Mesenchymal stem cell (in vitro differentiated cells and primary cell): Measurements from ENCODE around the gene MPI.
A peak's percentile ranks its signal among the peaks of the same experiment; 100 is the strongest.

Experiments
- DNase-seq: peaks from one replicate; pipeline ENCODE4 v3.0.0-alpha.2; 2013
- H2AFZ ChIP-seq: one replicate; pipeline ENCODE4 v1.6.1; 2013; ENCODE audit warnings: low read depth, mild to moderate bottlenecking, control low read depth, inconsistent platforms, low read length, moderate library complexity
- H2AK5ac ChIP-seq: 2 replicates; pipeline ENCODE4 v1.6.1; 2013; ENCODE audit warnings: low read length, moderate library complexity, mild to moderate bottlenecking, inconsistent platforms; ENCODE audit not compliant: severe bottlenecking
- H2BK120ac ChIP-seq: one replicate; pipeline ENCODE4 v1.6.1; 2013; ENCODE audit warnings: low read depth, mild to moderate bottlenecking, inconsistent platforms, low read length, moderate library complexity
- H2BK12ac ChIP-seq, 2 experiments: one replicate each; pipeline ENCODE4 v1.6.1; 2013; ENCODE audit warnings: inconsistent platforms in 2 of 2, low read length in 2 of 2, mild to moderate bottlenecking in 2 of 2, moderate library complexity in 2 of 2, control low read depth in 1 of 2
- H2BK15ac ChIP-seq: one replicate; pipeline ENCODE4 v1.6.1; 2013; ENCODE audit warnings: mild to moderate bottlenecking, low read depth, inconsistent platforms; ENCODE audit not compliant: poor library complexity, severe bottlenecking
- H2BK5ac ChIP-seq: 2 replicates; pipeline ENCODE4 v1.6.1; 2013; ENCODE audit warnings: low read depth, mild to moderate bottlenecking, low read length, control low read depth, inconsistent platforms; ENCODE audit not compliant: poor library complexity, severe bottlenecking
- H3K14ac ChIP-seq, 2 experiments: one replicate each; pipeline ENCODE4 v1.6.1; 2013; ENCODE audit warnings: inconsistent platforms in 2 of 2, low read length in 2 of 2, control low read depth in 1 of 2, mild to moderate bottlenecking in 1 of 2, moderate library complexity in 1 of 2
- H3K18ac ChIP-seq, 2 experiments: one replicate each; pipeline ENCODE4 v1.6.1; 2013; ENCODE audit warnings: inconsistent platforms in 2 of 2, low read length in 2 of 2, control low read depth in 1 of 2, low read depth in 1 of 2, mild to moderate bottlenecking in 1 of 2
- H3K23ac ChIP-seq, 2 experiments: one replicate each; pipeline ENCODE4 v1.6.1; 2013; ENCODE audit warnings: inconsistent platforms in 2 of 2, low read length in 2 of 2, mild to moderate bottlenecking in 2 of 2, moderate library complexity in 2 of 2, control low read depth in 1 of 2
- H3K27ac ChIP-seq: 2 replicates; pipeline ENCODE4 v1.5.1; 2013; ENCODE audit warnings: mild to moderate bottlenecking, moderate library complexity, low read length, control low read depth, inconsistent platforms; ENCODE audit not compliant: poor library complexity, severe bottlenecking
- H3K27me3 ChIP-seq, 2 experiments: 2 replicates each; pipeline versions ENCODE4 v1.6.1 to v1.7.0; 2013; ENCODE audit warnings: low read length in 2 of 2, mild to moderate bottlenecking in 2 of 2, moderate library complexity in 2 of 2, control low read depth in 1 of 2, inconsistent platforms in 1 of 2; ENCODE audit not compliant: control insufficient read depth in 1 of 2, insufficient read depth in 1 of 2
- H3K36me3 ChIP-seq, 2 experiments: 2 replicates each; pipeline versions ENCODE4 v1.6.1 to v1.7.0; 2013; ENCODE audit warnings: low read length in 2 of 2, control low read depth in 1 of 2, inconsistent platforms in 1 of 2, low read depth in 1 of 2, mild to moderate bottlenecking in 1 of 2; ENCODE audit not compliant: insufficient read depth in 2 of 2, control insufficient read depth in 1 of 2
- H3K4ac ChIP-seq, 2 experiments: one replicate each; pipeline ENCODE4 v1.6.1; 2013; ENCODE audit warnings: inconsistent platforms in 2 of 2, low read length in 2 of 2, mild to moderate bottlenecking in 2 of 2, moderate library complexity in 2 of 2, control low read depth in 1 of 2, low read depth in 1 of 2
- H3K4me1 ChIP-seq: 2 replicates; pipeline ENCODE4 v1.6.1; 2013; ENCODE audit warnings: low read depth, low read length, control low read depth; ENCODE audit not compliant: control insufficient read depth, insufficient read depth
- H3K4me2 ChIP-seq: 2 replicates; pipeline ENCODE4 v1.6.1; 2013; ENCODE audit warnings: low read length, mild to moderate bottlenecking, inconsistent platforms; ENCODE audit not compliant: poor library complexity, severe bottlenecking
- H3K4me3 ChIP-seq, 2 experiments: 2 replicates each; pipeline versions ENCODE4 v1.5.1 to v1.7.0; 2013; ENCODE audit warnings: low read length in 2 of 2, mild to moderate bottlenecking in 2 of 2, control low read depth in 1 of 2, low read depth in 1 of 2; ENCODE audit not compliant: insufficient read depth in 1 of 2
- H3K79me1 ChIP-seq: replicated peaks from 2 replicates; pipeline ENCODE4 v1.6.1; 2013; ENCODE audit warnings: mild to moderate bottlenecking, control low read depth, low read length, inconsistent platforms; ENCODE audit not compliant: poor library complexity, severe bottlenecking
- H3K9ac ChIP-seq: 2 replicates; pipeline ENCODE4 v1.7.0; 2013; ENCODE audit warnings: mild to moderate bottlenecking, low read length, moderate library complexity
- H3K9me3 ChIP-seq: 2 replicates; pipeline ENCODE4 v1.7.0; 2013; ENCODE audit warnings: mild to moderate bottlenecking, low read length; ENCODE audit not compliant: control insufficient read depth
- H4K8ac ChIP-seq: one replicate; pipeline ENCODE4 v1.6.1; 2013; ENCODE audit warnings: inconsistent platforms, mild to moderate bottlenecking, low read length, moderate library complexity
- H4K91ac ChIP-seq: one replicate; pipeline ENCODE4 v1.6.1; 2013; ENCODE audit warnings: mild to moderate bottlenecking, low read length, inconsistent platforms
- WGBS: methylation state at CpG from one replicate; pipeline ENCODE4 v1.1.7; 2013; ENCODE audit warnings: mixed read lengths; 5-methylcytosine and 5-hydroxymethylcytosine counted together

MPI gene

DNA sequence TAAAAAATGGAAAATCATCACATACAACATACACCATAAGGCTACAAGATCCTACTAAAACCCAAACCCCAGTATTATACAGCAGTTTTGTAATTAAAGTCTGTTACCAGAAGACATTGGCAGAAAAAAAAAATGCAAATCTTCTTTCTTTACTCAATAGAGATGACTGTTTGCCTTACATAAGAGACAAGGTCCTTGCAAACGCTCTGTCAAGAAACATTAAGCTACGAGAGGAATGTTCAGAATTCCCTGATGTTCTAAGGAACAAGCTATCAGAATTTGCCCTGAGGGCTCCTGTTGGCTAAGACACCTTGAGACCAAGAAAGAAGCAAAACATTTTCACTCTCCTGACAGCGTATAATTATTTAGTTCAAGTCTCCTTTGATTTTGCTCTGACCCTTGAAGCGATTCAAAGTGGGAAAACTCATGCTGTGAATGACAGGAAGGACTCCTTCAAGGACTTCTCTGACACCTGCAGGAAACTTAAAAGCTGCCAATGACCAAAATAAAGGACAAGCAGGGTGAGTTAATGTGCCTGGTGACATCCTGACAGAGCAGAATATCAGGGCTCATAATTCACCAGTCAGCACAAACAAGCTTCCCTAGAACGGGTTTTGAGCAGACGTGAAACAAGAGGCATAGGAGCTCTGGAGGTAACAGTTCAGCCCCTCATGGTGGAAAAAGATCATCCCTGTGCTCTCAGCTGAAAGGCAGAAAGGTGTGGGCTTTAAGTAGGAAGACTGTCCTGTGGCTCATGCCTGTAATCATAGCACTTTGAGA lies 19.2 kb upstream of the MPI start:
- WGBS = 64% methylated on average over 6 of the region's 6 CpGs
- no peak overlapping the region for H2AFZ ChIP-seq
- peaks cover 5% of the 10 kb centered on the region for H3K79me1 ChIP-seq
- H3K4me1 ChIP-seq = peaks cover 41% of the 10 kb centered on the region
- peak overlapping the region; percentile 6 for H3K4me2 ChIP-seq
- no peak overlapping the region for H3K14ac ChIP-seq
- H2BK15ac ChIP-seq = no peak overlapping the region
- no peak overlapping the region for H3K18ac ChIP-seq
- H4K8ac ChIP-seq = no peak overlapping the region
- H3K9me3 ChIP-seq = no peaks in the 10 kb centered on the region
- no peak overlapping the region for H3K23ac ChIP-seq
- H3K9ac ChIP-seq = peak overlapping the region; percentile 10
- H3K4ac ChIP-seq = peak overlapping the region in 1 of 2 experiments; percentile 30
- H3K27ac ChIP-seq = peak overlapping the region; percentile 15
- H2BK5ac ChIP-seq = no peak overlapping the region
- no peak overlapping the region for H2BK120ac ChIP-seq
- no peak overlapping the region for H2BK12ac ChIP-seq
- no peak overlapping the region for H4K91ac ChIP-seq
- no peak overlapping the region for H3K4me3 ChIP-seq
- H3K36me3 ChIP-seq = peaks cover 3 to 14% of the 10 kb centered on the region in 2 experiments
- peak overlapping the region; percentile 49 for H2AK5ac ChIP-seq
- DNase-seq = peak; percentile 41
- H3K27me3 ChIP-seq = no peaks in the 10 kb centered on the region

GRCh38 chr15:74872702-74873035 lies 17.2 kb upstream of the MPI start:
- Histone ChIP-seq H3K14ac (no peak overlapping the region), H3K4me1 (peaks cover 29% of the 10 kb centered on the region), H3K23ac (no peak overlapping the region), H3K79me1 (peaks cover 5% of the 10 kb centered on the region), H2BK120ac (no peak overlapping the region), H2AFZ (no peak overlapping the region), H3K4me2 (peak overlapping the region; percentile 98), H3K27ac (no peak overlapping the region), H2BK5ac (no peak overlapping the region), H4K91ac (no peak overlapping the region), H3K9me3 (no peaks in the 10 kb centered on the region), H3K4ac (no peak overlapping the region), H2AK5ac (peak overlapping the region; percentile 23), H2BK15ac (no peak overlapping the region), H3K4me3 (peak overlapping the region; percentile 72 to 100), H2BK12ac (no peak overlapping the region), H3K27me3 (no peaks in the 10 kb centered on the region), H3K36me3 (peaks cover 3 to 9% of the 10 kb centered on the region in 2 experiments), H3K18ac (peak overlapping the region in 1 of 2 experiments; percentile 29), H4K8ac (no peak overlapping the region), H3K9ac (peak overlapping the region; percentile 97)
- DNase-seq = no peak
- 0% methylated on average over 10 of the region's 11 CpGs for whole genome bisulfite sequencing

DNA sequence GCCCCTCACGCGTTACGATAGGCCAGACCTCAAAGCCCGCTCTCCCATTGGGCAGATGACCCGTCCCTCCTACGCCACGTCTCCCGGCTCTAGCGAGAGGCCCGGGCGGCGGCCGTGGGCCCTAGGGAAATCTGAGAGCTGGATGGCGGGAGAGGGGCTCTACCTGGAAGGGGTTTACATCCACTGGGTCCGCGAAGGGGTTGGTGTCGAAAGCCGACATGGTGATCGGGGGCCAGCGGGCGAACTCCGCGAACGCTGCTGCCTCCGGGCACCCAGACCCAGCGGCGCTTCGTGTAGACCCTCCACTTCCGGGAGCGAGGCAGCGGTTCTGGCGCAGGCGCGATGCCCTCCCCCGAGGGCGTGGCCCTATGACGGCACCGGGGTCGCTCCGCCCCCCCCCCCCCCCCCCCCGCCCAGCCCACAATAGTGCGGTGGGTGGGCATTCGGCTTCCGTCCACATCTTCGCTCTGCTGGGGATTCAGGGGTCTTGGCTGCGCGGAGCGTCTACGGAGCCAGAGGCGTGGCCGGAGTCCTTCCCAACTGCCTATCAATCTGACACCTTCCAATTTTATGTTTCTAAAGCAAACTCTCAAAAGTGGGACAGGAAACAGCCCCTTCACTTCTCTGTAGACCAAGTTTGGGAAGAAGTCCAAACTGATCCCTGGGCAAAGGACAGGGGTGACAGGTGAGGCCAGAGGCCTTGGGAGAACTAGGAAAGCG lies 16.6 kb upstream of the MPI start, which contains the start of gene SCAMP2:
TSS of gene SCAMP2 (minus strand) at position 330 of the 720 bp plus-strand sequence. CDS start at position 220, 110 bp downstream.
- DNase-seq = peak; percentile 97
- Histone ChIP-seq H2BK120ac (no peak within 1 kb of the TSS), H3K4me1 (peaks cover 28% of the 10 kb centered on the region), H4K91ac (peak within 1 kb of the TSS; percentile 73), H3K4me3 (peak within 1 kb of the TSS; percentile 72 to 100), H2BK12ac (peak within 1 kb of the TSS; percentile 19 to 71), H4K8ac (peak within 1 kb of the TSS; percentile 98), H3K4ac (peak within 1 kb of the TSS; percentile 74 to 90), H2BK5ac (peak within 1 kb of the TSS; percentile 48), H2BK15ac (peak within 1 kb of the TSS; percentile 12), H3K9ac (peak within 1 kb of the TSS; percentile 97), H3K14ac (peak within 1 kb of the TSS in 1 of 2 experiments; percentile 88), H3K9me3 (no peaks in the 10 kb centered on the region), H2AFZ (peak within 1 kb of the TSS; percentile 77), H3K23ac (no peak within 1 kb of the TSS), H3K36me3 (peaks cover 3 to 5% of the 10 kb centered on the region in 2 experiments), H3K79me1 (peaks cover 5% of the 10 kb centered on the region), H3K27me3 (no peaks in the 10 kb centered on the region), H3K18ac (peak within 1 kb of the TSS; percentile 88 to 97), H3K27ac (peak within 1 kb of the TSS; percentile 82), H2AK5ac (peak within 1 kb of the TSS; percentile 49), H3K4me2 (peak within 1 kb of the TSS; percentile 98)
- WGBS = 2% methylated on average over 19 of the region's 52 CpGs
